Esophagus muscularis mucosa (tissue), 3 donors: ENCODE results near the gene PTPN12.

Experiments used
- POLR2A ChIP-seq: fragments of 450-650 bp; IDR thresholded peaks from one replicate; pipeline ENCODE4 v1.6.1; 2017; ENCODE audit warnings: antibody characterized with exemption, moderate library complexity, mild to moderate bottlenecking, low read depth
- TF ChIP-seq, protein P1 (sequence below), 3 experiments: fragments of 200-600 bp in 2 of 3; fragments of 450-650 bp in 1 of 3; sonication (generic) in 2 of 3; IDR thresholded peaks; one replicate each; pipeline ENCODE4 v1.5.1; 2017 to 2019; ENCODE audit warnings: antibody characterized with exemption in 3 of 3, mild to moderate bottlenecking in 2 of 3, moderate library complexity in 1 of 3

DNA sequence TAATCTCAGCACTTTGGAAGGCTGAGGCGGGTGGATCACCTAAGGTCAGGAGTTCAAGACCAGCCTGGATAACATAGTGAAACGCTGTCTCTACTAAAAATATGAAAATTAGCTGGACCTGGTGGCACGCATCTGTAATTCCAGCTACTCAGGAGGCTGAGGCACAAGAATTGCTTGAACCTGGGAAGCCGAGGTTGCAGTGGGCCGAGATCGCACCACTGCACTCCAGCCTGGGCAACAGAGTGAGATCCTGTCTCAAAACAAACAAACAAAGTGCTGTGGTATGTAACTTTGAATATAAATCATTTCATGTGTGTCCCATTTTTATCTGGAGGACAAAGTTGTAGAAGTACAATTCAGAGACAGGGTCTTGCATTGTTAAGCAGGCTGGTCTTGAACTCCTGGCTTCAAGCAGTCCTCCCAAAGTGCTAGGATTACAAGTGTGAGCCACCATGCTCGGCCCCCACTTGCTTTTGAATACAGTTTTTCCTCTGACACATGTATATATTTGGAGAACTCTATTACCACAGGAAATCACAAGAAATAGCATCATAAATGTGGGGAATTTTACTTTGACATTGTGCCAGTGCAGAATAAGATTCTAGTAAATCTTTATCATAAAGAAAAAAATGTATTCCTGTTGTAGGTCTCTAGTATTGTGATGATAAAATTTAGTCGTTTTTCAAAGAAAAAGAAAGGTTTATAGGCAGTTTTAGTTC, 32.6 kb downstream of the PTPN12 start:
- no peak for TF ChIP-seq POLR2A
- TF ChIP-seq, protein P1, sequence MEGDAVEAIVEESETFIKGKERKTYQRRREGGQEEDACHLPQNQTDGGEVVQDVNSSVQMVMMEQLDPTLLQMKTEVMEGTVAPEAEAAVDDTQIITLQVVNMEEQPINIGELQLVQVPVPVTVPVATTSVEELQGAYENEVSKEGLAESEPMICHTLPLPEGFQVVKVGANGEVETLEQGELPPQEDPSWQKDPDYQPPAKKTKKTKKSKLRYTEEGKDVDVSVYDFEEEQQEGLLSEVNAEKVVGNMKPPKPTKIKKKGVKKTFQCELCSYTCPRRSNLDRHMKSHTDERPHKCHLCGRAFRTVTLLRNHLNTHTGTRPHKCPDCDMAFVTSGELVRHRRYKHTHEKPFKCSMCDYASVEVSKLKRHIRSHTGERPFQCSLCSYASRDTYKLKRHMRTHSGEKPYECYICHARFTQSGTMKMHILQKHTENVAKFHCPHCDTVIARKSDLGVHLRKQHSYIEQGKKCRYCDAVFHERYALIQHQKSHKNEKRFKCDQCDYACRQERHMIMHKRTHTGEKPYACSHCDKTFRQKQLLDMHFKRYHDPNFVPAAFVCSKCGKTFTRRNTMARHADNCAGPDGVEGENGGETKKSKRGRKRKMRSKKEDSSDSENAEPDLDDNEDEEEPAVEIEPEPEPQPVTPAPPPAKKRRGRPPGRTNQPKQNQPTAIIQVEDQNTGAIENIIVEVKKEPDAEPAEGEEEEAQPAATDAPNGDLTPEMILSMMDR (IDR thresholded peaks at IDR 0.05): no peak
